Thyroid gland (tissue), 4 donors: ENCODE results near the gene TNIK. TPM values are rescaled to one million over a fixed set of nuclear protein-coding genes. Genes with fewer than 3 reads are reported as not detected.
A peak's percentile ranks its signal among the peaks of the same experiment; 100 is the strongest.

Experiments
- DNase-seq, 2 donors: peaks; one replicate each; pipeline ENCODE4 v3.0.0-alpha.2; 2019
- H3K27ac ChIP-seq, 3 donors: fragments of 200-600 bp; sonication (generic); 1 replicate in 2 of 3; 2 replicates in 1 of 3; pipeline ENCODE4 v1.5.1; 2016 to 2019; ENCODE audit warnings: mild to moderate bottlenecking in 1 of 3, moderate library complexity in 1 of 3
- H3K27me3 ChIP-seq: fragments of 200-600 bp; sonication (generic); one replicate; pipeline ENCODE4 v1.5.1; 2019
- H3K36me3 ChIP-seq, 2 donors: fragments of 200-600 bp; sonication (generic); one replicate each; pipeline ENCODE4 v1.5.1; 2016 to 2019
- H3K4me1 ChIP-seq, 2 donors: fragments of 200-600 bp; sonication (generic); one replicate each; pipeline ENCODE4 v1.5.1; 2017 to 2019
- H3K4me3 ChIP-seq, 3 donors: fragments of 200-600 bp; sonication (generic); replicated peaks in 1 of 3; 1 replicate in 2 of 3; 2 replicates in 1 of 3; pipeline ENCODE4 v1.5.1; 2016; ENCODE audit warnings: mild to moderate bottlenecking in 1 of 3
- H3K9me3 ChIP-seq: fragments of 200-600 bp; sonication (generic); one replicate; pipeline ENCODE4 v1.5.1; 2017
- CTCF ChIP-seq, 6 experiments: fragments of 200-600 bp in 3 of 6; fragments of 450-650 bp in 3 of 6; sonication (generic) in 3 of 6; IDR thresholded peaks; one replicate each; pipeline ENCODE4 v1.5.1; 2016 to 2019; ENCODE audit warnings: antibody characterized with exemption in 6 of 6, mild to moderate bottlenecking in 2 of 6, inconsistent platforms in 1 of 6, moderate library complexity in 1 of 6
- POLR2A ChIP-seq, 2 donors: fragments of 450-650 bp; IDR thresholded peaks; one replicate each; pipeline ENCODE4 v1.6.1; 2017; ENCODE audit warnings: antibody characterized with exemption in 2 of 2, mild to moderate bottlenecking in 2 of 2, moderate library complexity in 1 of 2
- WGBS, 2 donors: methylation state at CpG; one replicate each; pipeline ENCODE4 v1.1.5; 2017; 5-methylcytosine and 5-hydroxymethylcytosine counted together
- intact Hi-C: fragments of 100-400 bp; cut with DNase I; formaldehyde crosslinking; loops from one replicate; pipeline ENCODE4 v1.15.1; 2023
- total RNA-seq, 4 donors: library from RNA; depleted of rRNA; stranded (reverse); fragments of >200 nt; gene quantifications; one replicate each; pipeline ENCODE4 v1.2.3, GENCODE V29; 2016

TNIK gene
- total RNA-seq, 4 donors from 2014 or later, result 29.7 to 84.1 (median 48.9) TPM

GRCh38 chr3:171156401-171157010 is 303.7 kb downstream of the TNIK start:
- H3K4me1 ChIP-seq, result peaks cover 5 to 12% of the 10 kb centered on the region in 2 donors
- no peak overlapping the region for H3K27ac ChIP-seq
- intact Hi-C loops, result no loop called here
- H3K9me3 ChIP-seq, result no peaks in the 10 kb centered on the region
- no peaks in the 10 kb centered on the region for H3K27me3 ChIP-seq
- TF ChIP-seq CTCF (IDR thresholded peaks at IDR 0.05) (no peak), POLR2A (IDR thresholded peaks at IDR 0.05) (no peak)
- 94% methylated on average over 6 of the region's 6 CpGs for WGBS, 2 donors
- DNase-seq, result no peak
- H3K36me3 ChIP-seq, result no peaks in the 10 kb centered on the region
- H3K4me3 ChIP-seq, result no peak overlapping the region

GRCh38 chr3:171155122-171155700 is 305.0 kb downstream of the TNIK start:
- Histone ChIP-seq H3K4me3 (no peak overlapping the region), H3K27me3 (no peaks in the 10 kb centered on the region), H3K27ac (no peak overlapping the region), H3K9me3 (no peaks in the 10 kb centered on the region), H3K4me1 (peaks cover 5 to 12% of the 10 kb centered on the region in 2 donors), H3K36me3 (no peaks in the 10 kb centered on the region)
- DNase-seq, result peak; percentile 58 to 69
- TF ChIP-seq CTCF (IDR thresholded peaks at IDR 0.05), result no peak
- no peak for TF ChIP-seq POLR2A (IDR thresholded peaks at IDR 0.05)
- 79 to 82% methylated on average over 4 of the region's 4 CpGs for WGBS, 2 donors
- intact Hi-C loops, result no loop called here

- Histone ChIP-seq H3K27me3 (no peaks in the 10 kb centered on the region), H3K27ac (no peak overlapping the region), H3K9me3 (no peaks in the 10 kb centered on the region), H3K36me3 (no peaks in the 10 kb centered on the region), H3K4me3 (no peak overlapping the region), H3K4me1 (peaks cover 5 to 12% of the 10 kb centered on the region in 2 donors)
- TF ChIP-seq POLR2A (IDR thresholded peaks at IDR 0.05) (no peak), CTCF (IDR thresholded peaks at IDR 0.05) (no peak)
- 86 to 88% methylated on average over 2 of the region's 2 CpGs for WGBS, 2 donors
- no peak for DNase-seq
- intact Hi-C loops, result no loop called here
These were observed 309.3 kb downstream of the TNIK start for GRCh38 chr3:171150945-171151344.

- intact Hi-C loops, result no loop called here
- Histone ChIP-seq H3K27me3 (no peaks in the 10 kb centered on the region), H3K27ac (no peak overlapping the region), H3K9me3 (no peaks in the 10 kb centered on the region), H3K36me3 (no peaks in the 10 kb centered on the region), H3K4me3 (no peak overlapping the region), H3K4me1 (no peaks in the 10 kb centered on the region)
- TF ChIP-seq CTCF (IDR thresholded peaks at IDR 0.05) (no peak), POLR2A (IDR thresholded peaks at IDR 0.05) (no peak)
- WGBS, 2 donors, result 91 to 98% methylated on average over 7 of the region's 7 CpGs
- no peak for DNase-seq
These were observed 310.6 kb downstream of the TNIK start for GRCh38 chr3:171149526-171150116.

- no peak for TF ChIP-seq POLR2A (IDR thresholded peaks at IDR 0.05)
- no peak for TF ChIP-seq CTCF (IDR thresholded peaks at IDR 0.05)
- intact Hi-C loops, result no loop called here
- DNase-seq, result no peak
- H3K9me3 ChIP-seq, result no peaks in the 10 kb centered on the region
- peaks cover 6 to 7% of the 10 kb centered on the region in 2 donors for H3K4me1 ChIP-seq
- H3K36me3 ChIP-seq, result no peaks in the 10 kb centered on the region
- H3K4me3 ChIP-seq, result no peak overlapping the region
- WGBS, 2 donors, result 97% methylated on average over 3 of the region's 3 CpGs
- no peaks in the 10 kb centered on the region for H3K27me3 ChIP-seq
- no peak overlapping the region for H3K27ac ChIP-seq
These were observed 314.4 kb downstream of the TNIK start for GRCh38 chr3:171145798-171146197.
